ENCODE data around the gene RARG.

DNA sequence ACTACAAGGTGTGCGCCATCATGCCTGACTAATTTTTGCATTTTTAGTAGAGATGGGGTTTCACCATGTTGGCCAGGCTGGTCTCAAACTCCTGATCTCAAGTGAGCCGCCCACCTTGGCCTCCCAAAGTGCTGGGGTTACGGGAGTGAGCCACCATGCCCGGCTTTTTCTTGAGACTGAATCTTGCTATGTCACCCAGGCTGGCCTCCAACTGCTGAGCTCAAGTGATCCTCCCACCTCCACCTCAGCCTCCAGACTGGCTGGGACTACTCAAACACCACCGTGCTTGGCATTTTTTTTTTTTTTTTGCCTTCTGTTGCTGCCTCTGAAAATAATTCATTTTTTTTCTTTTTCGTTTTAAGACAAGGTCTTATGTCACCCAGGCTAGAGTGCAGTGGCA lies 27.9 kb upstream of the RARG start:
- TF ChIP-seq TAF1 (IDR thresholded peaks at IDR 0.05; ENCODE audit: low read depth, low read length) (no peak), POLR2A (IDR thresholded peaks at IDR 0.05; ENCODE audit: low read depth, low read length) (no peak)

Data from GM12891 (cell line).